HG03139 (cell line): Measurements from ENCODE around the gene SULT6B1.

Experiments used
- ATAC-seq: cut with Tn5 transposase; IDR thresholded peaks from one replicate; pipeline ENCODE4 v1.9.1; 2021; ENCODE audit not compliant: unreplicated experiment

The SULT6B1 gene

DNA sequence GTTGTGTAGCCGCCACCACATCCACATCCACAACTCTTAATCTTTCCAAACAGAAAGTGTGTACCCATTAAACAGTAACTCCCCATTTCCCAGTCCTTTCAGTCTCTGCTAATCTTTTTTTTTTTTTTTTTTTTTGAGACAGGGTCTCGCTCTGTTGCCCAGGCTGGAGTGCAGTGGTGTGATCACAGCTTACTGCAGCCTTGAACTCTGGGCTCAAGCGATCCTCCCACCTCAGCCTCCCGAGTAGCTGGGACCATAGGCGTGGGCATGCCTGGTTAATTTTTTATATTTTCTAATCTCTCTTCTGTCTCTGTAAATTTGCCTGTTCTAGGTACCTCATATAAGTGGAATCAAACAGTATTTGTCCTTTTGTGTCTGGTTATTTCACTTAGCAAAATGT lies 35.2 kb downstream of the SULT6B1 start:
- no peak for ATAC-seq

DNA sequence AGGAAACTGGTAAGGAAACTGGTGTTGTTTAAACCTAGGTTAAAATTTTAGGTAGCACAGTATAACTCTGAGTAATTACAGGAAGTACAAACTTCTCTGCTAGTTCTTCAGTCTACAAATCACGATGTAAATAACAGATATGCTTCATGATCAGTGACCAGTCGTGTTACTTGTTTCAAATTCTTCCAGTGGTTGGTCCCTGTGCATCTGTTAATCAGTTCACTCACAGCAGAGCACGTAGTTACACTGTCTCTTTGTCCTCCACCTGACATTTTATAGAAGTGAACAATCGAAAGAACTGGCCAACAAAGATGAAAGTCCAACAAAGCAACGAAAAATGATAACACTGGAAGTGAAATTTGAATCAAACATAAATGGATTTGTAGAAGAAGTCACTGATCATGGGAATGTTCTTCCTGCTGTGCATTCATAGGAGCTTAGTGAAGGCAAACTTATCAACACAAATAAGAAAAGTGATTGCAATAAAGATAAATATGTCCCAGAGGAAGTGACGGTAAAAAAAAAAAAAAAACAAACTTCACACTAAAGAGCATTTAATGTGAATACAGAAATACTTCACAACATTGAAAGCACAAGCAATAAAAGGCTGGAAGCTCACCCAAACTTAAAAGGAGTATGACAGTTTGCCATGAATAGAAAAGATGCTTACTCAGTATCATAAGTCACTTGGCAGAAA lies 38.7 kb downstream of the SULT6B1 start:
- ATAC-seq: no peak

GRCh38 chr2:37148325-37148724 lies 40.1 kb downstream of the SULT6B1 start:
- ATAC-seq: no peak

DNA sequence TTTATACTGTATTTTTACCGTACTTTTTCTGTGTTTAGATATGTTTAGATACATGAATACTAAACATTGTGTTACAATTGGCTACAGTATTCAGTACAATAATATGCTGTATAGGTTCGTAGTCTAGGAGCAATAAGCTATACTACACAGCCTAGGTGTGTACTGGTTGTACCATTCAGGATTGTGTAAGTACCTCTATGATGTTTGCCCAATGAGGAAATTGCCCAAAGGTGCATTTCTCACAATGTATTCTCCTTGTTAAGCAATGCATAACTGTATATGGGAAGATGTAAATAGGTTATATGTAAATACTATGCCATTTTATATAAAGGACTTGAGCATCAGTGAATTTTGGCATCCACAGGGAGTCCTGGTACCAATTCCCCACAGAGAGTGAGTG lies 42.4 kb downstream of the SULT6B1 start:
- no peak for ATAC-seq

GRCh38 chr2:37143974-37144373 lies 44.5 kb downstream of the SULT6B1 start:
- no peak for ATAC-seq

- no peak for ATAC-seq
Observed at GRCh38 chr2:37142546-37142945, 45.9 kb downstream of the SULT6B1 start.

- ATAC-seq: no peak
Observed at GRCh38 chr2:37132914-37133313, 55.6 kb downstream of the SULT6B1 start.

DNA sequence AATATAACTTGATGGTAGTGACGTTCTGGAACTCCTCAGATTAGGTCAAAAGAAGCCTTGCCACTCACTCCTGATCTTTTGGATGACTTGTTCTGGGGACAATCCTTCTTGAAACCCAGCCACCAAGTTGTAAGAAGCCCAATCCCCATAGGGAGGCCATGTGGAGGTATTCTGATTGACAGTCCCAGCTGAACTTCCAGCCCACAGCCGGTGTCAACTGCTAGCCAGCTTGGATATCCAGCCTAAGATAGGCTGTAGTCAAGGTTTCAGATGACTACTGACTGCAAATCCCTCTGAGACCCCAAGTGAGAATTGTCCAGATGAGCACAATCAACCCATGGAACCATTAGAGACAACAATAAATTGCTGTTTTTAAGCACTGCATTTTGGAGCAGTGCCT lies 63.1 kb downstream of the SULT6B1 start:
- no peak for ATAC-seq

DNA sequence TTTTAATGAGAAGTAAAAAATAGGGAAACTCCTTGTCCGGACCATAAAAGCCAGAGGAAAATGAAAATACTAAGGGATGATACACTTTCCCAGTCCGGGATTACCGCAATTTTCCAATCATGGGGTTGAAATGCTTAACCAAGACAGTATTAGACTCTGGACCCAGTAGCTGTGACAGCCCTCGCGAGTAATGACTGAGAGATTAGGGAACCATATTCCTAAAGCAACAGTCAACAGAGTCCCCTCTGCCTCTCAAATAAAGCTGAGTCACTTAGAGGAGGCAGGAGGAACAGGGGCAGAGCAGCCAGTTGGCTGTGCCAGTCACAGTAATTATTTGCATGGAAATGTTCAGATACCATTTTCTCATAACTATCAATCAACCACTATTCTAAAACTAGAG lies 69.3 kb downstream of the SULT6B1 start:
- ATAC-seq: no peak
